H1 (cell line): Measurements from ENCODE around the gene GLG1. TPM values are rescaled to one million over a fixed set of nuclear protein-coding genes. Genes with fewer than 3 reads are reported as not detected.

Experiments used
- CTCF ChIA-PET: fragments of 300-600 bp; sonication (Branson Sonifier 250); formaldehyde crosslinking; loops from one replicate; lab custom pipeline; 2021; ENCODE audit not compliant: partially characterized antibody; lab: Charles Lee
- POLR2A ChIA-PET: fragments of 300-600 bp; sonication (Branson Sonifier 250); formaldehyde crosslinking; loops from one replicate; lab custom pipeline; 2021; ENCODE audit warnings: inconsistent platforms; ENCODE audit not compliant: partially characterized antibody; lab: Charles Lee
- DNase-seq, 2 experiments: peaks; one replicate each; pipeline versions ENCODE4 v3.0.0 to v3.0.0-alpha.2; 2010 to 2022; ENCODE audit warnings: low spot score in 2 of 2, low read depth in 1 of 2, mixed read lengths in 1 of 2
- FAIRE-seq: peaks from 2 replicates; lab custom pipeline; 2011; peaks lifted over from hg19 to GRCh38; lab: Jason Lieb, UNC
- H2AFZ ChIP-seq: 2 replicates; pipeline ENCODE4 v1.8.1; 2012; ENCODE audit warnings: low read length, inconsistent platforms
- H2AK5ac ChIP-seq: 2 replicates; pipeline ENCODE4 v1.6.1; 2013; ENCODE audit warnings: low read depth, low read length
- H2BK120ac ChIP-seq: replicated peaks from 2 replicates; pipeline ENCODE3; 2013; ENCODE audit warnings: low read depth, low read length, inconsistent platforms
- H2BK12ac ChIP-seq: 2 replicates; pipeline ENCODE4 v1.6.1; 2013; ENCODE audit warnings: low read depth, low read length
- H2BK15ac ChIP-seq: 2 replicates; pipeline ENCODE4 v1.6.1; 2013; ENCODE audit warnings: low read length
- H2BK20ac ChIP-seq: 2 replicates; pipeline ENCODE4 v1.6.1; 2013; ENCODE audit warnings: low read length
- H2BK5ac ChIP-seq: 2 replicates; pipeline ENCODE4 v1.6.1; 2013; ENCODE audit warnings: low read depth, low read length
- H3K14ac ChIP-seq: 2 replicates; pipeline ENCODE4 v1.6.1; 2013; ENCODE audit warnings: inconsistent platforms; ENCODE audit not compliant: insufficient read length
- H3K18ac ChIP-seq: 2 replicates; pipeline ENCODE4 v1.6.1; 2013; ENCODE audit warnings: low read length; ENCODE audit errors: extremely low read depth
- H3K23ac ChIP-seq: 2 replicates; pipeline ENCODE4 v1.6.1; 2013; ENCODE audit warnings: inconsistent platforms; ENCODE audit not compliant: insufficient read length
- H3K23me2 ChIP-seq: 2 replicates; pipeline ENCODE4 v1.6.1; 2013; ENCODE audit warnings: low read depth, low read length
- H3K27ac ChIP-seq: 2 replicates; pipeline ENCODE4 v1.6.1; 2011; ENCODE audit warnings: low read depth, low read length, inconsistent platforms
- H3K27me3 ChIP-seq, 4 experiments: replicated peaks in 1 of 4; 1 replicate in 1 of 4; 2 replicates in 3 of 4; pipeline versions ENCODE4 v1.6.1 to v1.8.1; 2011 to 2013; ENCODE audit warnings: low read length in 3 of 4, mild to moderate bottlenecking in 3 of 4, inconsistent platforms in 2 of 4, mixed read lengths in 2 of 4, moderate library complexity in 1 of 4; ENCODE audit not compliant: control insufficient read depth in 3 of 4, insufficient read depth in 3 of 4; ENCODE audit errors: extremely low read depth in 1 of 4
- H3K36me3 ChIP-seq, 4 experiments: 2 replicates each; pipeline versions ENCODE4 v1.6.1 to v1.8.1; 2011 to 2013; ENCODE audit warnings: mild to moderate bottlenecking in 4 of 4, low read length in 3 of 4, moderate library complexity in 2 of 4, control low read depth in 1 of 4, inconsistent platforms in 1 of 4; ENCODE audit not compliant: insufficient read depth in 4 of 4, control insufficient read depth in 2 of 4
- H3K4ac ChIP-seq: replicated peaks from 2 replicates; pipeline ENCODE3; 2013; ENCODE audit warnings: low read length, low read depth, mixed read lengths, inconsistent platforms; ENCODE audit not compliant: insufficient read length
- H3K4me1 ChIP-seq, 4 experiments: replicated peaks in 1 of 4; 1 replicate in 1 of 4; 2 replicates in 3 of 4; pipeline versions ENCODE4 v1.6.1 to v1.8.1; 2011 to 2013; ENCODE audit warnings: low read length in 3 of 4, inconsistent platforms in 2 of 4, mixed read lengths in 1 of 4; ENCODE audit not compliant: insufficient read depth in 4 of 4, control insufficient read depth in 3 of 4
- H3K4me2 ChIP-seq, 2 experiments: 2 replicates each; pipeline versions ENCODE4 v1.6.1 to v1.8.1; 2011 to 2013; ENCODE audit warnings: low read depth in 2 of 2, low read length in 2 of 2, control low read depth in 1 of 2, inconsistent platforms in 1 of 2, mild to moderate bottlenecking in 1 of 2; ENCODE audit not compliant: insufficient read depth in 1 of 2
- H3K4me3 ChIP-seq, 4 experiments: fragments of 200-600, 300-600 bp in 1 of 4; sonication (generic), shearing (Covaris generic), sonication (Bioruptor Twin) in 1 of 4; 2 replicates each; pipeline versions ENCODE4 v1.5.1 to v1.8.1; 2011 to 2016; ENCODE audit warnings: low read length in 4 of 4, low read depth in 3 of 4, control low read depth in 2 of 4, inconsistent platforms in 2 of 4, mild to moderate bottlenecking in 2 of 4, mixed read lengths in 1 of 4, moderate library complexity in 1 of 4; ENCODE audit not compliant: insufficient read depth in 2 of 4; ENCODE audit errors: extremely low read depth in 1 of 4
- H3K56ac ChIP-seq: replicated peaks from 2 replicates; pipeline ENCODE3; 2013; ENCODE audit warnings: low read depth, mild to moderate bottlenecking, mixed read lengths, low read length, inconsistent platforms; ENCODE audit not compliant: insufficient read length
- H3K79me1 ChIP-seq: 2 replicates; pipeline ENCODE4 v1.6.1; 2013; ENCODE audit warnings: low read depth, low read length, control low read depth
- H3K79me2 ChIP-seq, 2 experiments: 2 replicates each; pipeline versions ENCODE4 v1.6.1 to v1.8.1; 2012 to 2013; ENCODE audit warnings: low read length in 2 of 2, mild to moderate bottlenecking in 2 of 2, inconsistent platforms in 1 of 2; ENCODE audit not compliant: insufficient read depth in 2 of 2, control insufficient read depth in 1 of 2
- H3K9ac ChIP-seq, 4 experiments: replicated peaks in 1 of 4; 1 replicate in 1 of 4; 2 replicates in 3 of 4; pipeline versions ENCODE4 v1.6.1 to v1.8.1; 2011 to 2013; ENCODE audit warnings: low read depth in 3 of 4, low read length in 3 of 4, control low read depth in 2 of 4, mild to moderate bottlenecking in 2 of 4, moderate library complexity in 2 of 4, inconsistent platforms in 1 of 4; ENCODE audit errors: extremely low read depth in 1 of 4
- H3K9me3 ChIP-seq, 2 experiments: 2 replicates each; pipeline versions ENCODE4 v1.6.1 to v1.8.1; 2012 to 2013; ENCODE audit warnings: mild to moderate bottlenecking in 2 of 2, moderate library complexity in 2 of 2, control low read depth in 1 of 2, inconsistent platforms in 1 of 2, low read depth in 1 of 2, low read length in 1 of 2, mixed read lengths in 1 of 2; ENCODE audit not compliant: insufficient read depth in 2 of 2
- H4K20me1 ChIP-seq, 2 experiments: replicated peaks in 1 of 2; 2 replicates each; pipeline versions ENCODE3 to v1.8.1; 2011 to 2013; ENCODE audit warnings: inconsistent platforms in 2 of 2, low read length in 2 of 2, mild to moderate bottlenecking in 1 of 2; ENCODE audit not compliant: insufficient read depth in 2 of 2, control insufficient read depth in 1 of 2
- H4K5ac ChIP-seq: 2 replicates; pipeline ENCODE4 v1.6.1; 2013; ENCODE audit warnings: low read length, low read depth, mixed read lengths, inconsistent platforms; ENCODE audit not compliant: insufficient read length
- H4K8ac ChIP-seq: 2 replicates; pipeline ENCODE4 v1.8.0; 2013; ENCODE audit warnings: mild to moderate bottlenecking, moderate library complexity, low read length, inconsistent platforms; ENCODE audit not compliant: insufficient read depth; ENCODE audit errors: extremely low read depth
- H4K91ac ChIP-seq: replicated peaks from 2 replicates; pipeline ENCODE3; 2013; ENCODE audit warnings: low read length, mixed read lengths, inconsistent platforms; ENCODE audit not compliant: insufficient read length
- ATF3 ChIP-seq: IDR thresholded peaks from 2 replicates; pipeline ENCODE4 v1.6.1; 2011; ENCODE audit warnings: low read depth, mild to moderate bottlenecking, low read length; ENCODE audit not compliant: insufficient read depth
- CHD1 ChIP-seq: IDR thresholded peaks from 2 replicates; pipeline ENCODE4 v1.6.1; 2012; ENCODE audit warnings: low read depth, low read length, improper control_type of control experiment
- CTBP2 ChIP-seq: IDR thresholded peaks from 2 replicates; pipeline ENCODE4 v1.7.0; 2011; ENCODE audit warnings: borderline replicate concordance, mild to moderate bottlenecking, moderate library complexity, mixed read lengths, low read length; ENCODE audit not compliant: insufficient read depth, insufficient read length
- FOSL1 ChIP-seq: IDR thresholded peaks from 2 replicates; pipeline ENCODE4 v1.6.1; 2011; ENCODE audit warnings: mild to moderate bottlenecking, low read depth, low read length, moderate library complexity; ENCODE audit not compliant: insufficient read depth
- HDAC2 ChIP-seq, 2 experiments: fragments of 300-600 bp in 1 of 2; sonication (generic) in 1 of 2; IDR thresholded peaks; 2 replicates each; pipeline ENCODE4 v1.6.1; 2011 to 2012; ENCODE audit warnings: low read depth in 2 of 2, low read length in 2 of 2, mild to moderate bottlenecking in 2 of 2, moderate library complexity in 2 of 2, borderline replicate concordance in 1 of 2, inconsistent platforms in 1 of 2
- HDAC6 ChIP-seq: IDR thresholded peaks from one replicate; pipeline ENCODE4 v1.7.1; 2012; ENCODE audit warnings: low read depth, mild to moderate bottlenecking, inconsistent platforms, low read length, moderate library complexity
- KDM4A ChIP-seq: IDR thresholded peaks from one replicate; pipeline ENCODE4 v1.7.1; 2012; ENCODE audit warnings: low read depth, mild to moderate bottlenecking, moderate library complexity, low read length, inconsistent platforms; ENCODE audit not compliant: severe bottlenecking
- POLR2AphosphoS5 ChIP-seq: IDR thresholded peaks from 2 replicates; pipeline ENCODE4 v1.6.1; 2011; ENCODE audit warnings: low read depth, low read length
- POU5F1 ChIP-seq: IDR thresholded peaks from 2 replicates; pipeline ENCODE4 v1.6.1; 2011; ENCODE audit warnings: low read depth, mild to moderate bottlenecking, low read length, moderate library complexity
- SP4 ChIP-seq: IDR thresholded peaks from 2 replicates; pipeline ENCODE4 v1.6.1; 2012; ENCODE audit warnings: low read length, inconsistent platforms
- TBP ChIP-seq: IDR thresholded peaks from 2 replicates; pipeline ENCODE4 v1.6.1; 2011; ENCODE audit warnings: low read depth, low read length, improper control_type of control experiment
- WGBS, 2 experiments: shearing (Covaris generic) in 1 of 2; methylation state at CpG; one replicate each; pipeline versions ENCODE4 v1.1.6 to v1.1.7; 2013 to 2015; ENCODE audit warnings: low lambda C conversion rate in 2 of 2, mixed read lengths in 2 of 2, inconsistent platforms in 1 of 2, low coverage in 1 of 2, missing lambda C conversion rate in 1 of 2; ENCODE audit not compliant: insufficient replicate concordance in 2 of 2, insufficient coverage in 1 of 2, insufficient read length in 1 of 2; ENCODE audit errors: extremely low coverage in 1 of 2, missing lambda C conversion rate in 1 of 2; 5-methylcytosine and 5-hydroxymethylcytosine counted together
- polyA plus RNA-seq, 7 experiments: library from polyadenylated mRNA; depleted of rRNA in 3 of 7; stranded (reverse) in 5 of 7; unstranded in 2 of 7; fragments of >200 nt in 5 of 7; fragments of 200-250 nt in 2 of 7; gene quantifications; 1 replicate in 5 of 7; 2 replicates in 1 of 7; 4 replicates in 1 of 7; pipeline versions ENCODE4 v1.2.1 to v1.2.3, GENCODE V29; 2011 to 2013; ENCODE audit warnings: missing spikeins in 2 of 7, mixed read lengths in 2 of 7
- total RNA-seq: library from RNA; stranded (reverse); fragmentation: NEBNext Ultra II Directional; extraction: Animal tissue kit (Norgen Biotek cat#: 25700); gene quantifications from 2 replicates; pipeline ENCODE4 v1.2.1, GENCODE V29; 2021

GLG1 gene
- total and polyA plus RNA-seq, 2 of the 8 experiments (the other 6 are each of a cell fraction or from before 2014, with no cell fraction given) = 53.4 to 139 TPM

- no peaks in the 10 kb centered on the region for H3K23me2 ChIP-seq
- H2AFZ ChIP-seq = no peak overlapping the region
- no peak overlapping the region for H3K9ac ChIP-seq
- H4K20me1 ChIP-seq = peaks cover 3 to 17% of the 10 kb centered on the region in 2 experiments
- no peaks in the 10 kb centered on the region for H3K36me3 ChIP-seq
- no peak overlapping the region for H2BK15ac ChIP-seq
- H4K8ac ChIP-seq = no peak overlapping the region
- no peak overlapping the region for H3K4me3 ChIP-seq
- no peak overlapping the region for H3K14ac ChIP-seq
- 85% methylated on average over 7 of the region's 7 CpGs; no CpG with 5 or more reads in 1 of the 2 experiments for WGBS, 2 experiments
- H3K4me2 ChIP-seq = no peak overlapping the region
- H3K79me2 ChIP-seq = peaks cover 3 to 96% of the 10 kb centered on the region in 2 experiments
- H3K56ac ChIP-seq = no peak overlapping the region
- H3K9me3 ChIP-seq = no peaks in the 10 kb centered on the region
- H3K27me3 ChIP-seq = no peaks in the 10 kb centered on the region
- FAIRE-seq (no peak), DNase-seq (no peak)
- no peak overlapping the region for H2BK12ac ChIP-seq
- H3K4ac ChIP-seq = no peak overlapping the region
- TF ChIP-seq SP4 (no peak), HDAC2 (IDR thresholded peaks at IDR 0.05; ENCODE audit: borderline replicate concordance in 1 of 2, low read depth in 2 of 2, low read length in 2 of 2) (no peak), POLR2AphosphoS5 (no peak), FOSL1 (no peak), CTBP2 (no peak), CHD1 (no peak), POU5F1 (no peak), KDM4A (no peak), HDAC6 (no peak), TBP (no peak), ATF3 (no peak)
- H2BK5ac ChIP-seq = no peak overlapping the region
- ChIA-PET POLR2A (no interaction called here), CTCF (interaction anchor here (1.2 to 1.8 kb wide), 3 partner anchors 18 to 74 kb away, joined by 3 to 5 read pairs (median 3); no protein-coding TSS in a partner anchor)
- no peak overlapping the region for H2AK5ac ChIP-seq
- no peak overlapping the region for H3K18ac ChIP-seq
- no peak overlapping the region for H3K23ac ChIP-seq
- no peak overlapping the region for H2BK120ac ChIP-seq
- H4K91ac ChIP-seq = no peak overlapping the region
- no peaks in the 10 kb centered on the region for H3K4me1 ChIP-seq
- H2BK20ac ChIP-seq = no peak overlapping the region
- H4K5ac ChIP-seq = no peak overlapping the region
- H3K79me1 ChIP-seq = peaks cover 13% of the 10 kb centered on the region
- H3K27ac ChIP-seq = no peak overlapping the region
Observed at GRCh38 chr16:74575175-74575806, 31.6 kb downstream of the GLG1 start.
